ENCODE data around the gene IL18RAP.

Gene IL18RAP

DNA sequence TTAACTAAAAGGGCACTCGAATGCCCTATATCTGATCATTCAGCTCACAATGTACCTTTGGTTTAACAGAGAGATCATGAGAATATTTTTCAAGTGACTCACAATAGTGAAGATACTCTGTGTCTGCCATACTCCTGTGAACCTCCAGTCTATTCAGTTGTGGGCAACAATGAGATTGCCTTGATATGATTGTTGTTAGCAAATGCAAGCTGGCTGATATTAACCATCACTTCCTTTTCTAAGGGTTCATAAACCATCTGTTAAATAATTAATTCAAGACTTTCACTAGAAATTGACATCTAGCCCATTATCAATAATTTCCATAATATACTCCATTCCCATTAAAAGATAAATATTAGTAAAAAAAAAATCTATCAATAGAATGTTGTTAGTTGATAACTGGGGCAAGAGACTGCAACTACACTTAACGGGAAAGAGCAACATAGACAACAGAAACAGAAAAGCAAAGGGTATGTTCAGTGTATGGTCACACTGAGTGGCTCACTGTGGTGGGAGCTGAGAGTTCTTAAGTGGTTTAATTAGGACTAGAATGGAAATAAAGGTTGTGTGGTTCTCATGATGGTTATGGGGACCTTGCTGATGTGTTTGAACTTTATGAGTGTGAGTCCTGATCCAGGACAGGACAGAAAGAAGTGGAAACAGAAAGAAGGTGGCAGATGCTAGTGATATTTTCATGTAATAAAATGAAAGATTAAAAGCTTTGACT is 11.9 kb downstream of the IL18RAP start (continued):
- TF ChIP-seq ESRRG (CRISPR knock-in tag; IDR thresholded peaks at IDR 0.05): no peak
- no peak for TF ChIP-seq OSR1 (CRISPR knock-in tag; IDR thresholded peaks at IDR 0.05)
- TF ChIP-seq SNAI2 (CRISPR knock-in tag; IDR thresholded peaks at IDR 0.05): no peak
- TF ChIP-seq ZNF8 (CRISPR knock-in tag; IDR thresholded peaks at IDR 0.05): no peak
- TF ChIP-seq BACH2 (CRISPR knock-in tag; IDR thresholded peaks at IDR 0.05; ENCODE audit: borderline replicate concordance): no peak
- TF ChIP-seq ISL1 (CRISPR knock-in tag; IDR thresholded peaks at IDR 0.05): no peak

DNA sequence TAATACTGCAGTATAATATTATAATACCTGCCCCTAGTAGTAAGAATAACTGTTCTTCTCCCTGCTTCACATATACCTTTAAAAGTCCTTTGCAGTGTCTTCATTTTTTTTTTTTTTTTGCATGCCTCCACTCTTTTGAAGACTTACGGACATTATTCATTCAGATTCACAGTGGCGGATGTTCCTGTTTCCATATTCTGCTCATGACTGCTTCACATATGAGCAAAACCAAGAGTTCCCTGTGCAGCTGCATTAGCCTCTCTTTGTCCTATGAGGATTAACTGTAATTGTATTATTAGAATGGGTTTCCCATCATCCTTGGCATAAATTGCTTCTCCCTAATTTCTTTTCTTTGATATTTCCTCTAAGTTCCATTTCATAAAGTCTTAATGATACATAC is 12.8 kb downstream of the IL18RAP start:
- no peak for TF ChIP-seq ZNF70 (CRISPR knock-in tag; IDR thresholded peaks at IDR 0.05)
- TF ChIP-seq, protein P1, sequence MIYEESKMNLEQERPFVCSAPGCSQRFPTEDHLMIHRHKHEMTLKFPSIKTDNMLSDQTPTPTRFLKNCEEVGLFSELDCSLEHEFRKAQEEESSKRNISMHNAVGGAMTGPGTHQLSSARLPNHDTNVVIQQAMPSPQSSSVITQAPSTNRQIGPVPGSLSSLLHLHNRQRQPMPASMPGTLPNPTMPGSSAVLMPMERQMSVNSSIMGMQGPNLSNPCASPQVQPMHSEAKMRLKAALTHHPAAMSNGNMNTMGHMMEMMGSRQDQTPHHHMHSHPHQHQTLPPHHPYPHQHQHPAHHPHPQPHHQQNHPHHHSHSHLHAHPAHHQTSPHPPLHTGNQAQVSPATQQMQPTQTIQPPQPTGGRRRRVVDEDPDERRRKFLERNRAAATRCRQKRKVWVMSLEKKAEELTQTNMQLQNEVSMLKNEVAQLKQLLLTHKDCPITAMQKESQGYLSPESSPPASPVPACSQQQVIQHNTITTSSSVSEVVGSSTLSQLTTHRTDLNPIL (CRISPR knock-in tag; IDR thresholded peaks at IDR 0.05; ENCODE audit: low read depth): no peak
- no peak for TF ChIP-seq RARB (CRISPR knock-in tag; IDR thresholded peaks at IDR 0.05)
- TF ChIP-seq, protein P2, sequence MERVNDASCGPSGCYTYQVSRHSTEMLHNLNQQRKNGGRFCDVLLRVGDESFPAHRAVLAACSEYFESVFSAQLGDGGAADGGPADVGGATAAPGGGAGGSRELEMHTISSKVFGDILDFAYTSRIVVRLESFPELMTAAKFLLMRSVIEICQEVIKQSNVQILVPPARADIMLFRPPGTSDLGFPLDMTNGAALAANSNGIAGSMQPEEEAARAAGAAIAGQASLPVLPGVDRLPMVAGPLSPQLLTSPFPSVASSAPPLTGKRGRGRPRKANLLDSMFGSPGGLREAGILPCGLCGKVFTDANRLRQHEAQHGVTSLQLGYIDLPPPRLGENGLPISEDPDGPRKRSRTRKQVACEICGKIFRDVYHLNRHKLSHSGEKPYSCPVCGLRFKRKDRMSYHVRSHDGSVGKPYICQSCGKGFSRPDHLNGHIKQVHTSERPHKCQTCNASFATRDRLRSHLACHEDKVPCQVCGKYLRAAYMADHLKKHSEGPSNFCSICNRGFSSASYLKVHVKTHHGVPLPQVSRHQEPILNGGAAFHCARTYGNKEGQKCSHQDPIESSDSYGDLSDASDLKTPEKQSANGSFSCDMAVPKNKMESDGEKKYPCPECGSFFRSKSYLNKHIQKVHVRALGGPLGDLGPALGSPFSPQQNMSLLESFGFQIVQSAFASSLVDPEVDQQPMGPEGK (CRISPR knock-in tag; IDR thresholded peaks at IDR 0.05; ENCODE audit: borderline replicate concordance): no peak
- TF ChIP-seq, protein P3, sequence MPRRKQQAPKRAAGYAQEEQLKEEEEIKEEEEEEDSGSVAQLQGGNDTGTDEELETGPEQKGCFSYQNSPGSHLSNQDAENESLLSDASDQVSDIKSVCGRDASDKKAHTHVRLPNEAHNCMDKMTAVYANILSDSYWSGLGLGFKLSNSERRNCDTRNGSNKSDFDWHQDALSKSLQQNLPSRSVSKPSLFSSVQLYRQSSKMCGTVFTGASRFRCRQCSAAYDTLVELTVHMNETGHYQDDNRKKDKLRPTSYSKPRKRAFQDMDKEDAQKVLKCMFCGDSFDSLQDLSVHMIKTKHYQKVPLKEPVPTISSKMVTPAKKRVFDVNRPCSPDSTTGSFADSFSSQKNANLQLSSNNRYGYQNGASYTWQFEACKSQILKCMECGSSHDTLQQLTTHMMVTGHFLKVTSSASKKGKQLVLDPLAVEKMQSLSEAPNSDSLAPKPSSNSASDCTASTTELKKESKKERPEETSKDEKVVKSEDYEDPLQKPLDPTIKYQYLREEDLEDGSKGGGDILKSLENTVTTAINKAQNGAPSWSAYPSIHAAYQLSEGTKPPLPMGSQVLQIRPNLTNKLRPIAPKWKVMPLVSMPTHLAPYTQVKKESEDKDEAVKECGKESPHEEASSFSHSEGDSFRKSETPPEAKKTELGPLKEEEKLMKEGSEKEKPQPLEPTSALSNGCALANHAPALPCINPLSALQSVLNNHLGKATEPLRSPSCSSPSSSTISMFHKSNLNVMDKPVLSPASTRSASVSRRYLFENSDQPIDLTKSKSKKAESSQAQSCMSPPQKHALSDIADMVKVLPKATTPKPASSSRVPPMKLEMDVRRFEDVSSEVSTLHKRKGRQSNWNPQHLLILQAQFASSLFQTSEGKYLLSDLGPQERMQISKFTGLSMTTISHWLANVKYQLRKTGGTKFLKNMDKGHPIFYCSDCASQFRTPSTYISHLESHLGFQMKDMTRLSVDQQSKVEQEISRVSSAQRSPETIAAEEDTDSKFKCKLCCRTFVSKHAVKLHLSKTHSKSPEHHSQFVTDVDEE (CRISPR knock-in tag; IDR thresholded peaks at IDR 0.05): no peak
- TF ChIP-seq ZNF565 (CRISPR knock-in tag; conservative IDR thresholded peaks at IDR 0.05; ENCODE audit: low read depth): no peak
- TF ChIP-seq GLIS3 (CRISPR knock-in tag; IDR thresholded peaks at IDR 0.05): no peak
- TF ChIP-seq TCF4 (CRISPR knock-in tag; IDR thresholded peaks at IDR 0.05; ENCODE audit: borderline replicate concordance): no peak
- no peak for ATAC-seq

DNA sequence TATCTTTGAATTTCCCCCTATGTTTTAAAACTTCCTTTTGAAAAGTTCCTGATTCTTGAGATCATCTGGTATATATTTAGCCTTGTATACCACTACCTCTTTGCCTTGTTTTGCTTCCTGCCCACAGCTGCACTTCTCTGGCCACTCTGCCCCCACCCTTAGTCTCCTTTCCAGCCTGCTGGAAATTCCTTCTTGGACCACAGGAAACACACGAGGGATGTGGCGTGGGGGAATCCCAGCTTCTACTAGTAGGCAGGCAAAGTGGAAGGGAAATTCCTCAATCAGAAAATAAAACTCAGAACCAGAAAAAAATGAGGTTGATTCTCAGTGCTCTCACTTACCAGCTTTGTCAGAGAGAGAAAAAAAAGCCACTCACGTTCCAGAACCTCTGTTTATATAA is 13.4 kb downstream of the IL18RAP start:
- ATAC-seq: no peak
- TF ChIP-seq PPARA (CRISPR knock-in tag; IDR thresholded peaks at IDR 0.05; ENCODE audit: borderline replicate concordance): no peak
- no peak for TF ChIP-seq ZFP30 (CRISPR knock-in tag; IDR thresholded peaks at IDR 0.05)
- TF ChIP-seq ARNTL (CRISPR knock-in tag; IDR thresholded peaks at IDR 0.05; ENCODE audit: borderline replicate concordance, low read depth): no peak
- no peak for TF ChIP-seq ZNF565 (CRISPR knock-in tag; conservative IDR thresholded peaks at IDR 0.05; ENCODE audit: low read depth)
- no peak for TF ChIP-seq ESRRG (CRISPR knock-in tag; IDR thresholded peaks at IDR 0.05)
- no peak for TF ChIP-seq ISL1 (CRISPR knock-in tag; IDR thresholded peaks at IDR 0.05)
- TF ChIP-seq, protein P4, sequence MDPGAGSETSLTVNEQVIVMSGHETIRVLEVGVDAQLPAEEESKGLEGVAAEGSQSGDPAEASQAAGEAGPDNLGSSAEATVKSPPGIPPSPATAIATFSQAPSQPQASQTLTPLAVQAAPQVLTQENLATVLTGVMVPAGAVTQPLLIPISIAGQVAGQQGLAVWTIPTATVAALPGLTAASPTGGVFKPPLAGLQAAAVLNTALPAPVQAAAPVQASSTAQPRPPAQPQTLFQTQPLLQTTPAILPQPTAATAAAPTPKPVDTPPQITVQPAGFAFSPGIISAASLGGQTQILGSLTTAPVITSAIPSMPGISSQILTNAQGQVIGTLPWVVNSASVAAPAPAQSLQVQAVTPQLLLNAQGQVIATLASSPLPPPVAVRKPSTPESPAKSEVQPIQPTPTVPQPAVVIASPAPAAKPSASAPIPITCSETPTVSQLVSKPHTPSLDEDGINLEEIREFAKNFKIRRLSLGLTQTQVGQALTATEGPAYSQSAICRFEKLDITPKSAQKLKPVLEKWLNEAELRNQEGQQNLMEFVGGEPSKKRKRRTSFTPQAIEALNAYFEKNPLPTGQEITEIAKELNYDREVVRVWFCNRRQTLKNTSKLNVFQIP (CRISPR knock-in tag; IDR thresholded peaks at IDR 0.05; ENCODE audit: borderline replicate concordance, low read depth): no peak
- TF ChIP-seq, protein P3 (CRISPR knock-in tag; IDR thresholded peaks at IDR 0.05): no peak
- no peak for TF ChIP-seq OSR1 (CRISPR knock-in tag; IDR thresholded peaks at IDR 0.05)
- no peak for TF ChIP-seq GLIS3 (CRISPR knock-in tag; IDR thresholded peaks at IDR 0.05)
- no peak for TF ChIP-seq TCF4 (CRISPR knock-in tag; IDR thresholded peaks at IDR 0.05; ENCODE audit: borderline replicate concordance)
- TF ChIP-seq, protein P2 (CRISPR knock-in tag; IDR thresholded peaks at IDR 0.05; ENCODE audit: borderline replicate concordance): no peak
- TF ChIP-seq ZC3H10 (CRISPR knock-in tag; IDR thresholded peaks at IDR 0.05): no peak
- TF ChIP-seq ZNF8 (CRISPR knock-in tag; IDR thresholded peaks at IDR 0.05): no peak

All from SK-N-SH treated with all-trans-retinoic acid at 6 μM for 48 hours (cell line).